HFFc6 (cell line): ENCODE results near the gene FLAD1. TPM values are rescaled to one million over a fixed set of nuclear protein-coding genes. Genes with fewer than 3 reads are reported as not detected.

Source experiments
- DNase-seq: peaks from one replicate; pipeline ENCODE4 v3.0.0-alpha.2; 2018
- H3K27ac Mint-ChIP-seq: 2 replicates; pipeline ENCODE4 v1.8.0; 2020; ENCODE audit warnings: mild to moderate bottlenecking, mixed read lengths
- H3K27me3 Mint-ChIP-seq: 2 replicates; pipeline ENCODE4 v1.8.0; 2021; ENCODE audit warnings: mild to moderate bottlenecking, moderate library complexity, mixed read lengths; ENCODE audit not compliant: insufficient read depth
- H3K36me3 Mint-ChIP-seq: 2 replicates; pipeline ENCODE4 v1.8.0; 2021; ENCODE audit warnings: low read depth, mixed read lengths
- H3K4me1 Mint-ChIP-seq: 2 replicates; pipeline ENCODE4 v1.8.0; 2020; ENCODE audit warnings: low read depth, mixed read lengths
- H3K4me3 Mint-ChIP-seq: 2 replicates; pipeline ENCODE4 v1.8.0; 2020; ENCODE audit warnings: mild to moderate bottlenecking, moderate library complexity, mixed read lengths
- H3K9me3 Mint-ChIP-seq: 2 replicates; pipeline ENCODE4 v1.8.0; 2020; ENCODE audit warnings: mild to moderate bottlenecking, mixed read lengths
- total RNA-seq, 6 experiments: library from RNA; stranded (reverse); fragmentation: NEBNext Ultra II Directional; extraction: Animal tissue kit (Norgen Biotek cat#: 25700); gene quantifications; 2 replicates in 1 of 6; 3 replicates in 5 of 6; pipeline ENCODE4 v1.2.3, GENCODE V29; 2021
- TF ChIP-seq, protein P1 (sequence below): fragments of 200-600 bp; sonication (generic); IDR thresholded peaks from 2 replicates; pipeline ENCODE4 v1.5.0; 2021; ENCODE audit warnings: antibody characterized with exemption, mild to moderate bottlenecking

Gene FLAD1
- total RNA-seq, 6 experiments from 2014 or later, result 25.1 to 35.3 (median 29.6) TPM

- H3K27ac Mint-ChIP-seq, result no peak within 1 kb of the TSS
- peaks cover 35% of the 10 kb centered on the region for H3K36me3 Mint-ChIP-seq
- H3K4me3 Mint-ChIP-seq, result peak within 1 kb of the TSS; percentile 95; the same call in 1 of the 2 replicates
- H3K27me3 Mint-ChIP-seq, result peaks cover 7% of the 10 kb centered on the region
- H3K9me3 Mint-ChIP-seq, result no peaks in the 10 kb centered on the region
- H3K4me1 Mint-ChIP-seq, result peaks cover 29% of the 10 kb centered on the region
- TF ChIP-seq, protein P1, sequence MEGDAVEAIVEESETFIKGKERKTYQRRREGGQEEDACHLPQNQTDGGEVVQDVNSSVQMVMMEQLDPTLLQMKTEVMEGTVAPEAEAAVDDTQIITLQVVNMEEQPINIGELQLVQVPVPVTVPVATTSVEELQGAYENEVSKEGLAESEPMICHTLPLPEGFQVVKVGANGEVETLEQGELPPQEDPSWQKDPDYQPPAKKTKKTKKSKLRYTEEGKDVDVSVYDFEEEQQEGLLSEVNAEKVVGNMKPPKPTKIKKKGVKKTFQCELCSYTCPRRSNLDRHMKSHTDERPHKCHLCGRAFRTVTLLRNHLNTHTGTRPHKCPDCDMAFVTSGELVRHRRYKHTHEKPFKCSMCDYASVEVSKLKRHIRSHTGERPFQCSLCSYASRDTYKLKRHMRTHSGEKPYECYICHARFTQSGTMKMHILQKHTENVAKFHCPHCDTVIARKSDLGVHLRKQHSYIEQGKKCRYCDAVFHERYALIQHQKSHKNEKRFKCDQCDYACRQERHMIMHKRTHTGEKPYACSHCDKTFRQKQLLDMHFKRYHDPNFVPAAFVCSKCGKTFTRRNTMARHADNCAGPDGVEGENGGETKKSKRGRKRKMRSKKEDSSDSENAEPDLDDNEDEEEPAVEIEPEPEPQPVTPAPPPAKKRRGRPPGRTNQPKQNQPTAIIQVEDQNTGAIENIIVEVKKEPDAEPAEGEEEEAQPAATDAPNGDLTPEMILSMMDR, result no peak
- peak; percentile 87 for DNase-seq
Measured at GRCh38 chr1:154970631-154971340, 12.4 kb upstream of the FLAD1 start, which contains the start of gene SHC1. SHC1 (minus strand) TSS chr1:154970747; CDS start chr1:154970526, 221 bp downstream.

- H3K4me1 Mint-ChIP-seq, result peaks cover 29% of the 10 kb centered on the region
- H3K36me3 Mint-ChIP-seq, result peaks cover 35% of the 10 kb centered on the region
- H3K4me3 Mint-ChIP-seq, result peak overlapping the region; percentile 95; the same call in 1 of the 2 replicates
- H3K27ac Mint-ChIP-seq, result no peak overlapping the region
- H3K9me3 Mint-ChIP-seq, result no peaks in the 10 kb centered on the region
- DNase-seq, result no peak
- H3K27me3 Mint-ChIP-seq, result peaks cover 7% of the 10 kb centered on the region
- TF ChIP-seq, protein P1, result no peak
Measured at GRCh38 chr1:154971341-154971998, 11.7 kb upstream of the FLAD1 start.

- Mint-ChIP-seq H3K4me1 (peaks cover 26% of the 10 kb centered on the region), H3K4me3 (no peak overlapping the region), H3K27me3 (peaks cover 7% of the 10 kb centered on the region), H3K9me3 (no peaks in the 10 kb centered on the region), H3K36me3 (peaks cover 35% of the 10 kb centered on the region), H3K27ac (no peak overlapping the region)
- TF ChIP-seq, protein P1, result no peak
- DNase-seq, result no peak
Measured at GRCh38 chr1:154972213-154972516, 11.0 kb upstream of the FLAD1 start.

- DNase-seq, result peak; percentile 95
- peaks cover 21% of the 10 kb centered on the region for H3K4me1 Mint-ChIP-seq
- H3K36me3 Mint-ChIP-seq, result peaks cover 33% of the 10 kb centered on the region
- peaks cover 7% of the 10 kb centered on the region for H3K27me3 Mint-ChIP-seq
- no peak overlapping the region for H3K4me3 Mint-ChIP-seq
- no peak overlapping the region for H3K27ac Mint-ChIP-seq
- H3K9me3 Mint-ChIP-seq, result no peaks in the 10 kb centered on the region
- TF ChIP-seq, protein P1, result no peak
Measured at GRCh38 chr1:154972517-154973343, 10.4 kb upstream of the FLAD1 start.

GRCh38 chr1:154973344-154974101, 9.6 kb upstream of the FLAD1 start:
- H3K36me3 Mint-ChIP-seq, result peaks cover 25% of the 10 kb centered on the region
- H3K27ac Mint-ChIP-seq, result no peak overlapping the region
- DNase-seq, result peak; percentile 97

More at GRCh38 chr1:154973344-154974101, 9.6 kb upstream of the FLAD1 start:
- TF ChIP-seq, protein P1, result peak; percentile 36
- H3K9me3 Mint-ChIP-seq, result no peaks in the 10 kb centered on the region
- peaks cover 7% of the 10 kb centered on the region for H3K27me3 Mint-ChIP-seq
- no peak overlapping the region for H3K4me3 Mint-ChIP-seq
- peaks cover 13% of the 10 kb centered on the region for H3K4me1 Mint-ChIP-seq
